Measurements from ENCODE around the gene PRKCA. TPM values are rescaled to one million over a fixed set of nuclear protein-coding genes. Genes with fewer than 3 reads are reported as not detected.

The PRKCA gene
- total RNA-seq, 1 experiment from 2014 or later: 22.6 TPM

DNA sequence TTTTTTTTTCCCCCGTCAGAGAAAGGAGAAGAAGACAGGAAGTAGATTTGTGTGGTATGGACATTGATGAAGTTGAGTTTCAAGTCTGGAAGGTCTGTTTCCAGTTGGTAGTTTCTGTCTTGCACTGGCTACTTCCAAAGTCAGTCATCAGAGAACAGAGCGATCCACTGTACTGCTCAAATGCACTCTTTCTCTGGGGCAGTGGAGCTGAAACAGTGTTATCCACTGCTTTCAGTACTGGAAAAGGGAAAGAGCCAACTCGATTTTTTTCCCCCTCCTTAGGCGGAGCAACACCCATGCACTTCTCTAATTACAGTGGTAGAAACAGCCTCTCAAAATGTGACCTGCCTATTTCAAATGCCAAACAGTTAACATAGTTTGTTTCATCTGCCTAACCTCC lies 7.4 kb downstream of the PRKCA start:
- Histone ChIP-seq H3F3A (ENCODE audit: low read length, unreplicated experiment) (no peaks in the 10 kb centered on the region), H3K4me1 (ENCODE audit: insufficient read depth, low read length) (peaks cover 45% of the 10 kb centered on the region), H3K36me3 (ENCODE audit: low read depth, low read length) (peaks cover 41% of the 10 kb centered on the region), H2AFZ (ENCODE audit: low read length) (no peak overlapping the region), H3K79me2 (ENCODE audit: low read length) (peaks cover 88% of the 10 kb centered on the region), H3K4me3 (ENCODE audit: low read length) (no peak overlapping the region), H3K4me2 (ENCODE audit: low read length) (no peak overlapping the region), H3K27me3 (ENCODE audit: low read length) (no peaks in the 10 kb centered on the region), H3K9me3 (ENCODE audit: low read length) (no peaks in the 10 kb centered on the region), H4K20me1 (ENCODE audit: low read length) (peaks cover 31% of the 10 kb centered on the region; the same call in 1 of the 2 replicates), H3K9ac (ENCODE audit: low read length) (no peak overlapping the region), H3K27ac (ENCODE audit: low read length) (no peak overlapping the region), H3K9me2 (replicated peaks; ENCODE audit: low read length) (no peaks in the 10 kb centered on the region)
- BruUV-seq (replicated peaks): no TSS peak
- intact Hi-C loops (cut with micrococcal nuclease): loop anchor here (10.0 kb wide), 1 partner anchor 235 kb away; no protein-coding TSS in a partner anchor
- TF ChIP-seq, protein P1, sequence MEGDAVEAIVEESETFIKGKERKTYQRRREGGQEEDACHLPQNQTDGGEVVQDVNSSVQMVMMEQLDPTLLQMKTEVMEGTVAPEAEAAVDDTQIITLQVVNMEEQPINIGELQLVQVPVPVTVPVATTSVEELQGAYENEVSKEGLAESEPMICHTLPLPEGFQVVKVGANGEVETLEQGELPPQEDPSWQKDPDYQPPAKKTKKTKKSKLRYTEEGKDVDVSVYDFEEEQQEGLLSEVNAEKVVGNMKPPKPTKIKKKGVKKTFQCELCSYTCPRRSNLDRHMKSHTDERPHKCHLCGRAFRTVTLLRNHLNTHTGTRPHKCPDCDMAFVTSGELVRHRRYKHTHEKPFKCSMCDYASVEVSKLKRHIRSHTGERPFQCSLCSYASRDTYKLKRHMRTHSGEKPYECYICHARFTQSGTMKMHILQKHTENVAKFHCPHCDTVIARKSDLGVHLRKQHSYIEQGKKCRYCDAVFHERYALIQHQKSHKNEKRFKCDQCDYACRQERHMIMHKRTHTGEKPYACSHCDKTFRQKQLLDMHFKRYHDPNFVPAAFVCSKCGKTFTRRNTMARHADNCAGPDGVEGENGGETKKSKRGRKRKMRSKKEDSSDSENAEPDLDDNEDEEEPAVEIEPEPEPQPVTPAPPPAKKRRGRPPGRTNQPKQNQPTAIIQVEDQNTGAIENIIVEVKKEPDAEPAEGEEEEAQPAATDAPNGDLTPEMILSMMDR (conservative IDR thresholded peaks at IDR 0.05; ENCODE audit: low read depth, low read length): no peak
- TF ChIP-seq EZH2 (IDR thresholded peaks at IDR 0.05; ENCODE audit: low read length, unreplicated experiment): no peak
- TF ChIP-seq EZH2phosphoT487 (IDR thresholded peaks at IDR 0.05; ENCODE audit: borderline replicate concordance, low read length): no peak
- no peak for ATAC-seq
- POLR2A ChIA-PET (ENCODE audit: unreplicated experiment): no interaction called here
- DNase-seq: no peak
- CTCF ChIA-PET: no interaction called here

DNA sequence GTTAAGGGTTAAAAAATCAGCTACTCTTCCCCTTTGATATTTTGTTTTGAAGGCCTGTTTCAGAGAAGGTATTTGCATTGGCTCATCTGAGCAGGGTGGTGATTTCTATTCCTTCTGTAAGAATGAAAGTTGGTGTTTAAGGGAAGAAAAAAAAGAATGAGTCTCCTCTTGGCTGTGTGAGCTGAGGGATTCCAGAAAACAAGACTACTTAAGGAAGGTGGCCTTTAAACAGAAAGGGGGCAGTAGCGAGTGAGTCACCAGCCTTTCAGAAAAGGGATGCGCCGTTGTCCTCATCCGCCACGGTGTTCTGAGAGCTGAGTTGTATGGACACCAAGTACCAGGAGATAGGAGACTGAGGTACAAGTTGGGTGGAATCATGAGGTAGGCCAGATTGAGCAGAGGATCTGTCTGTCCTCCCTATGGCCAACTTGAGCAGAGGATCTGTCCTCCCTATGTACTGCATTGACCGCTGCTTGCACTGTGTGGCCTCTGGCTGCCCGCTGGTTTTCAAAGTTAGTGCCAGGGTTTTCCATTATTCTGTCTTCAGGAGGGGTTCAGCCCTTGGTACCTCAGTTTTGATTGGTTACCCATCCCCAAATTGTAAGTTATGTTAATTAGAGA lies 8.2 kb downstream of the PRKCA start:
- Histone ChIP-seq H3K27ac (ENCODE audit: low read length) (no peak overlapping the region), H3K9me3 (ENCODE audit: low read length) (no peaks in the 10 kb centered on the region), H3K4me2 (ENCODE audit: low read length) (no peak overlapping the region), H4K20me1 (ENCODE audit: low read length) (peaks cover 22% of the 10 kb centered on the region; the same call in 1 of the 2 replicates), H3K27me3 (ENCODE audit: low read length) (no peaks in the 10 kb centered on the region), H3F3A (ENCODE audit: low read length, unreplicated experiment) (no peaks in the 10 kb centered on the region), H3K36me3 (ENCODE audit: low read depth, low read length) (peaks cover 41% of the 10 kb centered on the region), H3K9ac (ENCODE audit: low read length) (no peak overlapping the region), H3K4me1 (ENCODE audit: insufficient read depth, low read length) (peaks cover 36% of the 10 kb centered on the region), H3K9me2 (replicated peaks; ENCODE audit: low read length) (no peaks in the 10 kb centered on the region), H2AFZ (ENCODE audit: low read length) (no peak overlapping the region), H3K4me3 (ENCODE audit: low read length) (no peak overlapping the region), H3K79me2 (ENCODE audit: low read length) (peaks cover 85% of the 10 kb centered on the region)
- DNase-seq (no peak), ATAC-seq (no peak)
- no TSS peak for BruUV-seq (replicated peaks)
- intact Hi-C loops (cut with micrococcal nuclease): no loop called here
- no peak for TF ChIP-seq EZH2phosphoT487 (IDR thresholded peaks at IDR 0.05; ENCODE audit: borderline replicate concordance, low read length)
- TF ChIP-seq, protein P1 (conservative IDR thresholded peaks at IDR 0.05; ENCODE audit: low read depth, low read length): peak; percentile 44
- POLR2A ChIA-PET (ENCODE audit: unreplicated experiment): no interaction called here
- CTCF ChIA-PET: no interaction called here

DNA sequence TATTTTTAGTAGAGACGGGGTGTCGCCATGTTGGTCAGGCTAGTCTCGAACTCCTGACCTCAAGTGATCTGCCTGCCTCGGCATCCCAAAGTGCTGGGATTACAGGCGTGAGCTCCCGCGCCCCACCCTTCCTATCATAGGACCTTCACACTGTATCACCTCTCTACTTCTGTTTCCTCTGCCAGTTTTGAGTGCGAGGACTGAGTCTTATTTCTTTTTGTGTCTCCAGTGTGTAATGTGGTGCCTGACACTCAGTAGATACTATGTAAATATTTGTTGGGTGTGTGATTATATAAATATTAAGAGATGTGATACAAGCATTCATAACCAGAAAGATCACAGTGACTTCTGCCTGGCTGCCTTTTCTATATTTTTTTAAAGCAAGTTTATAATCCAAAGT lies 10.5 kb downstream of the PRKCA start:
- Histone ChIP-seq H3K4me2 (ENCODE audit: low read length) (peak overlapping the region; percentile 1), H3K27me3 (ENCODE audit: low read length) (no peaks in the 10 kb centered on the region), H3K27ac (ENCODE audit: low read length) (peak overlapping the region; percentile 19), H3K9me2 (replicated peaks; ENCODE audit: low read length) (no peaks in the 10 kb centered on the region), H4K20me1 (ENCODE audit: low read length) (peaks cover 7% of the 10 kb centered on the region; the same call in 1 of the 2 replicates), H3K36me3 (ENCODE audit: low read depth, low read length) (peaks cover 26% of the 10 kb centered on the region), H3K9me3 (ENCODE audit: low read length) (no peaks in the 10 kb centered on the region), H3K79me2 (ENCODE audit: low read length) (peaks cover 75% of the 10 kb centered on the region), H3K4me3 (ENCODE audit: low read length) (no peak overlapping the region), H3K9ac (ENCODE audit: low read length) (no peak overlapping the region), H3K4me1 (ENCODE audit: insufficient read depth, low read length) (peaks cover 32% of the 10 kb centered on the region), H3F3A (ENCODE audit: low read length, unreplicated experiment) (no peaks in the 10 kb centered on the region), H2AFZ (ENCODE audit: low read length) (no peak overlapping the region)
- POLR2A ChIA-PET (ENCODE audit: unreplicated experiment): no interaction called here
- intact Hi-C loops (cut with micrococcal nuclease): no loop called here
- TF ChIP-seq EZH2phosphoT487 (IDR thresholded peaks at IDR 0.05; ENCODE audit: borderline replicate concordance, low read length) (no peak), EZH2 (IDR thresholded peaks at IDR 0.05; ENCODE audit: low read length, unreplicated experiment) (no peak)
- TF ChIP-seq, protein P1 (conservative IDR thresholded peaks at IDR 0.05; ENCODE audit: low read depth, low read length): no peak
- ATAC-seq (peak; percentile 78), DNase-seq (peak; percentile 46)
- no TSS peak for BruUV-seq (replicated peaks)
- CTCF ChIA-PET: no interaction called here
